ENCODE data around the gene C14orf180. TPM values are rescaled to one million over a fixed set of nuclear protein-coding genes. Genes with fewer than 3 reads are reported as not detected.

C14orf180 gene
- total and polyA plus RNA-seq, 4 donors, result 0.12 to 0.48 (median 0.30) TPM

DNA sequence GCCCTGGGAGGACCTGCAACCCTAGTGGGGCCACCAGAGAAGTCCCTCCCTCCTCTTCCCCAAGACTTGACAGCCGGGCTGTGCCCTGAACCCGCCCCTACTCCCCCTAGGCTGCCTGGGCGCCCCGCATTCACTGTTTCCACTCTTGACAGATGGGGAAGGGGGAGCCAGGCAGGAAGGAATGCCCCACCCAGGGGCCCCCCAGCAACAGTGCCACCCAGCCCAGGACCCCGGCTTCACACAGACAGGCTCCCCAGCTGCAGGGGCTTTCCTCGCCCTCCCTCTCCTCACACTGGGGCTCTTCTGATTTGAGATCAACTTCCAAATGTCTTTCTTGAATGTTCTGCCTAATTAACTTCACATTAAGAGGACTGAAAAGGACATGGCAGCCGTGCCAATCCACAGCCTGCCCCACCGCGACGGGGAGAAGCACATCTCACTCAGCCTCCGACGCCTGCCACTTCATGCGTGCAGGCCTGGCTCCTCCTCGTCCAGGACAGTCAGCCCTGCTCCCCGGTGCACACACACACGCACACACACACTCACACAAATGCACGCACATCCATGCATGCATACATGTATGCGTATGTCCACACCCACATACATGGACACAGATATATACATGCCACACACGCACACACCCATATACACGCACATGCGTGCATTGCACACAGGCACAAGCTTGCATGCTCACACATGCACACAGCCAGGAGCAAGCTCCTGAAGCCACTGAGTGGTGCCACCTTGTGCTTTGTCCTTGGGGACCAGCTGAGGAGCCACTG is 19.6 kb upstream of the C14orf180 start:
- 85 to 87% methylated on average over 21 of the region's 21 CpGs for WGBS, 2 donors
- no peak for ATAC-seq (ENCODE audit: insufficient read depth, low FRiP score)
- H3K36me3 ChIP-seq (ENCODE audit: control insufficient read depth in 4 of 4, insufficient read depth in 4 of 4, low read length in 4 of 4), result no peaks in the 10 kb centered on the region

GRCh38 chr14:104560586-104560945 is 19.0 kb upstream of the C14orf180 start:
- Histone ChIP-seq H3K36me3 (ENCODE audit: control insufficient read depth in 4 of 4, insufficient read depth in 4 of 4, low read length in 4 of 4) (no peaks in the 10 kb centered on the region), H3K27ac (ENCODE audit: low read depth in 1 of 2, low read length in 1 of 2) (no peak overlapping the region), H3K9ac (ENCODE audit: insufficient read depth in 1 of 2, low read length in 2 of 2) (no peak overlapping the region), H3K9me3 (ENCODE audit: control insufficient read depth in 4 of 4, insufficient read depth in 3 of 4, low read length in 3 of 4) (no peaks in the 10 kb centered on the region), H3K27me3 (ENCODE audit: control insufficient read depth in 3 of 3, insufficient read depth in 3 of 3, low read length in 2 of 3) (peaks cover 0 to 4% (median 3%) of the 10 kb centered on the region in 3 donors), H3K4me3 (no peak overlapping the region), H3K4me1 (ENCODE audit: control insufficient read depth in 5 of 5, insufficient read depth in 5 of 5, low read length in 5 of 5) (peaks cover 0 to 16% (median 0%) of the 10 kb centered on the region in 5 donors)
- 80 to 82% methylated on average over 3 of the region's 3 CpGs for WGBS, 2 donors
- DNase-seq (peak in 1 of 3 donors; percentile 6), ATAC-seq (ENCODE audit: insufficient read depth, low FRiP score) (no peak)
- TF ChIP-seq, protein P1, sequence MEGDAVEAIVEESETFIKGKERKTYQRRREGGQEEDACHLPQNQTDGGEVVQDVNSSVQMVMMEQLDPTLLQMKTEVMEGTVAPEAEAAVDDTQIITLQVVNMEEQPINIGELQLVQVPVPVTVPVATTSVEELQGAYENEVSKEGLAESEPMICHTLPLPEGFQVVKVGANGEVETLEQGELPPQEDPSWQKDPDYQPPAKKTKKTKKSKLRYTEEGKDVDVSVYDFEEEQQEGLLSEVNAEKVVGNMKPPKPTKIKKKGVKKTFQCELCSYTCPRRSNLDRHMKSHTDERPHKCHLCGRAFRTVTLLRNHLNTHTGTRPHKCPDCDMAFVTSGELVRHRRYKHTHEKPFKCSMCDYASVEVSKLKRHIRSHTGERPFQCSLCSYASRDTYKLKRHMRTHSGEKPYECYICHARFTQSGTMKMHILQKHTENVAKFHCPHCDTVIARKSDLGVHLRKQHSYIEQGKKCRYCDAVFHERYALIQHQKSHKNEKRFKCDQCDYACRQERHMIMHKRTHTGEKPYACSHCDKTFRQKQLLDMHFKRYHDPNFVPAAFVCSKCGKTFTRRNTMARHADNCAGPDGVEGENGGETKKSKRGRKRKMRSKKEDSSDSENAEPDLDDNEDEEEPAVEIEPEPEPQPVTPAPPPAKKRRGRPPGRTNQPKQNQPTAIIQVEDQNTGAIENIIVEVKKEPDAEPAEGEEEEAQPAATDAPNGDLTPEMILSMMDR (IDR thresholded peaks at IDR 0.05; ENCODE audit: control extremely low read depth, extremely low read depth), result no peak

More for the DNA sequence above, 19.6 kb upstream of the C14orf180 start:
- Histone ChIP-seq H3K27ac (ENCODE audit: low read depth in 1 of 2, low read length in 1 of 2) (no peak overlapping the region), H3K9me3 (ENCODE audit: control insufficient read depth in 4 of 4, insufficient read depth in 3 of 4, low read length in 3 of 4) (no peaks in the 10 kb centered on the region), H3K9ac (ENCODE audit: insufficient read depth in 1 of 2, low read length in 2 of 2) (no peak overlapping the region), H3K4me1 (ENCODE audit: control insufficient read depth in 5 of 5, insufficient read depth in 5 of 5, low read length in 5 of 5) (peaks cover 0 to 21% (median 3%) of the 10 kb centered on the region in 5 donors), H3K4me3 (no peak overlapping the region), H3K27me3 (ENCODE audit: control insufficient read depth in 3 of 3, insufficient read depth in 3 of 3, low read length in 2 of 3) (peaks cover 0 to 4% (median 3%) of the 10 kb centered on the region in 3 donors)
- DNase-seq, result peak in 1 of 3 donors; percentile 12
- TF ChIP-seq, protein P1 (IDR thresholded peaks at IDR 0.05; ENCODE audit: control extremely low read depth, extremely low read depth), result no peak

- Histone ChIP-seq H3K4me3 (no peak overlapping the region), H3K27ac (ENCODE audit: low read depth in 1 of 2, low read length in 1 of 2) (no peak overlapping the region), H3K36me3 (ENCODE audit: control insufficient read depth in 4 of 4, insufficient read depth in 4 of 4, low read length in 4 of 4) (no peaks in the 10 kb centered on the region), H3K9ac (ENCODE audit: insufficient read depth in 1 of 2, low read length in 2 of 2) (no peak overlapping the region), H3K27me3 (ENCODE audit: control insufficient read depth in 3 of 3, insufficient read depth in 3 of 3, low read length in 2 of 3) (peaks cover 0 to 4% (median 3%) of the 10 kb centered on the region in 3 donors), H3K9me3 (ENCODE audit: control insufficient read depth in 4 of 4, insufficient read depth in 3 of 4, low read length in 3 of 4) (no peaks in the 10 kb centered on the region), H3K4me1 (ENCODE audit: control insufficient read depth in 5 of 5, insufficient read depth in 5 of 5, low read length in 5 of 5) (peaks cover 0 to 14% (median 0%) of the 10 kb centered on the region in 5 donors)
- TF ChIP-seq, protein P1 (IDR thresholded peaks at IDR 0.05; ENCODE audit: control extremely low read depth, extremely low read depth), result no peak
- DNase-seq (no peak), ATAC-seq (ENCODE audit: insufficient read depth, low FRiP score) (no peak)
- WGBS, 2 donors, result 64 to 74% methylated on average over 16 to 17 of the region's 17 CpGs
Observed at GRCh38 chr14:104561124-104561557, 18.4 kb upstream of the C14orf180 start.

All from lung (tissue), 12 donors.